SK-N-SH treated with all-trans-retinoic acid at 6 μM for 48 hours (cell line): ENCODE results near the gene MADD.

Experiments used
- GLIS3 ChIP-seq: fragments of 250-450 bp; sonication (Bioruptor Pico); IDR thresholded peaks from 2 replicates; pipeline ENCODE4 v1.5.0; 2020; ENCODE audit warnings: mild to moderate bottlenecking, moderate library complexity
- TOX ChIP-seq: fragments of 250-450 bp; sonication (Bioruptor Pico); IDR thresholded peaks from 2 replicates; pipeline ENCODE4 v1.8.0; 2021; ENCODE audit warnings: mild to moderate bottlenecking, moderate library complexity, borderline replicate concordance
- ZFP3 ChIP-seq: fragments of 250-450 bp; sonication (Bioruptor Pico); IDR thresholded peaks from 2 replicates; pipeline ENCODE4 v1.5.0; 2020; ENCODE audit warnings: mild to moderate bottlenecking, moderate library complexity
- ZFP30 ChIP-seq: fragments of 450-650 bp; formaldehyde crosslinking; IDR thresholded peaks from 2 replicates; pipeline ENCODE4 v1.5.0; 2022; ENCODE audit warnings: mild to moderate bottlenecking, moderate library complexity
- ZNF565 ChIP-seq: fragments of 450-650 bp; formaldehyde crosslinking; conservative IDR thresholded peaks from 2 replicates; pipeline ENCODE4 v1.5.0; 2020; ENCODE audit warnings: low read depth, mild to moderate bottlenecking, moderate library complexity
- ZNF8 ChIP-seq: fragments of 450-650 bp; formaldehyde crosslinking; IDR thresholded peaks from 2 replicates; pipeline ENCODE4 v1.5.0; 2020; ENCODE audit warnings: mild to moderate bottlenecking, moderate library complexity
- TF ChIP-seq, protein P1 (sequence below): fragments of 250-450 bp; sonication (Bioruptor Pico); IDR thresholded peaks from 2 replicates; pipeline ENCODE4 v1.8.0; 2020; ENCODE audit warnings: mild to moderate bottlenecking, moderate library complexity, borderline replicate concordance
- TF ChIP-seq, protein P2 (sequence below): fragments of 250-450 bp; sonication (Bioruptor Pico); IDR thresholded peaks from 2 replicates; pipeline ENCODE4 v1.5.1; 2021; ENCODE audit warnings: mild to moderate bottlenecking, moderate library complexity

DNA sequence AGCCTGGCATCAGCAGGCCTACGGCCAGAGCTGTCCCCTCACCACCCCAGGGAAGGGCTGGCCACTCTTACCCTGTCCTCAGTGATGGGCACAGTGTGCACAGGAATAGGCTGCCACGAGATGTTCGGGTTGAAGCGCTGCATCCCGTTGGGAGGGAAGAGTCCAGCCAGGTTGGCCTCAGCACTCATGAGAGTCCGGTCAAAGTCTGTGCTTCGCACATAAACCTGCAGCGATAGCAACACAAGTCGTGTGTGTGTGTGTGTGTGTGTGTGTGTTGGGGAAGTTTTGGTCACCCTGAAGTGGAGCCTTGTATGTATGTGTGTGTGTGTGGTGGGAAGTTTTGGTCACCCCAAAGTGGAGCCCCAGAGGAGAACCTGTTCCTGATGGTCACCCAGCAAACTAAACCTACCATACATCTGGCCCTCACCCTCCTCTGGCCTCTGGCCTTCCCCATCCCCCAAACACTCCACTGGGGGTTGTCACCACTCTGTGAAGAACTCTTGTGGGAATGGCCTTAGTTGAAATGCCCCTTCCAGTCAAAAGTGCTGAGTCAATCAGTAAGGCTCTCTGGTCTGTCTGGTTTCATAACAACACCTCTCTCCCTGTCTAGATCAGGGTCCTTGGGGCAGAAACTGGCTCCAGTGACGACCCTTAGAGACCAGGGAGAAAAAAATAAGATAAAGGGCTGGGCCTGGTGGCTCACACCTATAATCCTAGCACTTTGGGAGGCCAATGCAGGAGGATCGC lies 24.1 kb upstream of the MADD start:
- TF ChIP-seq GLIS3 (CRISPR knock-in tag) = no peak
- TF ChIP-seq, protein P1, sequence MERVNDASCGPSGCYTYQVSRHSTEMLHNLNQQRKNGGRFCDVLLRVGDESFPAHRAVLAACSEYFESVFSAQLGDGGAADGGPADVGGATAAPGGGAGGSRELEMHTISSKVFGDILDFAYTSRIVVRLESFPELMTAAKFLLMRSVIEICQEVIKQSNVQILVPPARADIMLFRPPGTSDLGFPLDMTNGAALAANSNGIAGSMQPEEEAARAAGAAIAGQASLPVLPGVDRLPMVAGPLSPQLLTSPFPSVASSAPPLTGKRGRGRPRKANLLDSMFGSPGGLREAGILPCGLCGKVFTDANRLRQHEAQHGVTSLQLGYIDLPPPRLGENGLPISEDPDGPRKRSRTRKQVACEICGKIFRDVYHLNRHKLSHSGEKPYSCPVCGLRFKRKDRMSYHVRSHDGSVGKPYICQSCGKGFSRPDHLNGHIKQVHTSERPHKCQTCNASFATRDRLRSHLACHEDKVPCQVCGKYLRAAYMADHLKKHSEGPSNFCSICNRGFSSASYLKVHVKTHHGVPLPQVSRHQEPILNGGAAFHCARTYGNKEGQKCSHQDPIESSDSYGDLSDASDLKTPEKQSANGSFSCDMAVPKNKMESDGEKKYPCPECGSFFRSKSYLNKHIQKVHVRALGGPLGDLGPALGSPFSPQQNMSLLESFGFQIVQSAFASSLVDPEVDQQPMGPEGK (CRISPR knock-in tag) = no peak
- TF ChIP-seq ZNF8 (CRISPR knock-in tag) = no peak
- TF ChIP-seq ZNF565 (CRISPR knock-in tag) = no peak
- no peak for TF ChIP-seq TOX (CRISPR knock-in tag)
- TF ChIP-seq ZFP3 (CRISPR knock-in tag) = no peak
- TF ChIP-seq, protein P2, sequence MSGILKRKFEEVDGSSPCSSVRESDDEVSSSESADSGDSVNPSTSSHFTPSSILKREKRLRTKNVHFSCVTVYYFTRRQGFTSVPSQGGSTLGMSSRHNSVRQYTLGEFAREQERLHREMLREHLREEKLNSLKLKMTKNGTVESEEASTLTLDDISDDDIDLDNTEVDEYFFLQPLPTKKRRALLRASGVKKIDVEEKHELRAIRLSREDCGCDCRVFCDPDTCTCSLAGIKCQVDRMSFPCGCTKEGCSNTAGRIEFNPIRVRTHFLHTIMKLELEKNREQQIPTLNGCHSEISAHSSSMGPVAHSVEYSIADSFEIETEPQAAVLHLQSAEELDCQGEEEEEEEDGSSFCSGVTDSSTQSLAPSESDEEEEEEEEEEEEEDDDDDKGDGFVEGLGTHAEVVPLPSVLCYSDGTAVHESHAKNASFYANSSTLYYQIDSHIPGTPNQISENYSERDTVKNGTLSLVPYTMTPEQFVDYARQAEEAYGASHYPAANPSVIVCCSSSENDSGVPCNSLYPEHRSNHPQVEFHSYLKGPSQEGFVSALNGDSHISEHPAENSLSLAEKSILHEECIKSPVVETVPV (CRISPR knock-in tag) = no peak
- no peak for TF ChIP-seq ZFP30
